ENCODE data around the gene OLFML2B.

Gene OLFML2B

DNA sequence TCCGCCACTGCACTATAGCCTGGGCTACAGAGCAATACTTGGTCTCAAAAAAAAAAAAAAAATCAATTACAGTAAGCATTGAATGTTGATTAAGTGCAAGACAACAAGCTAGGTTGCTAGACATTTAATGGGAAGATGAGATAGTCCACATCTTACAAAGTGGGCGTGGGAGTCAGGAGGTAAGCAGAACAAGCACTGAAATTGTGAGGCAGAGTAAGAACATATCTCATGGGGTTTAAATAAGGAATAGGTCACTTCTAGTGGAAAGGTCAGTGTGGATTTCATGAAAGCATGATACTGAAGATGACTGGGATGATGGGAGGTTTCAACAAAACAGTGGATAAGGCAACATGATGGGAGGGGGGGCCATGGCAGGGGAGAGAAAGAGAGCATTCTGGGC, 1.9 kb upstream of the OLFML2B start (continued):
- no peak for TF ChIP-seq ZNF629 (tag by site-specific recombination; IDR thresholded peaks at IDR 0.05)
- no peak for TF ChIP-seq ZNF624 (tag by site-specific recombination; IDR thresholded peaks at IDR 0.05)
- no peak for TF ChIP-seq ZNF138 (tag by site-specific recombination; IDR thresholded peaks at IDR 0.05; ENCODE audit: borderline replicate concordance)
- no peak for TF ChIP-seq ZFHX2 (tag by site-specific recombination; conservative IDR thresholded peaks at IDR 0.05)
- TF ChIP-seq, protein P1, sequence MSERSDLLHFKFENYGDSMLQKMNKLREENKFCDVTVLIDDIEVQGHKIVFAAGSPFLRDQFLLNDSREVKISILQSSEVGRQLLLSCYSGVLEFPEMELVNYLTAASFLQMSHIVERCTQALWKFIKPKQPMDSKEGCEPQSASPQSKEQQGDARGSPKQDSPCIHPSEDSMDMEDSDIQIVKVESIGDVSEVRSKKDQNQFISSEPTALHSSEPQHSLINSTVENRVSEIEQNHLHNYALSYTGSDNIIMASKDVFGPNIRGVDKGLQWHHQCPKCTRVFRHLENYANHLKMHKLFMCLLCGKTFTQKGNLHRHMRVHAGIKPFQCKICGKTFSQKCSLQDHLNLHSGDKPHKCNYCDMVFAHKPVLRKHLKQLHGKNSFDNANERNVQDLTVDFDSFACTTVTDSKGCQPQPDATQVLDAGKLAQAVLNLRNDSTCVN (tag by site-specific recombination; optimal IDR thresholded peaks at IDR 0.05) = no peak
- no peak for TF ChIP-seq ZNF248 (tag by site-specific recombination; IDR thresholded peaks at IDR 0.05)
- no peak for TF ChIP-seq ZNF777 (tag by site-specific recombination; IDR thresholded peaks at IDR 0.05; ENCODE audit: borderline replicate concordance)
- TF ChIP-seq GLIS2 (tag by site-specific recombination; IDR thresholded peaks at IDR 0.05) = no peak
- no peak for TF ChIP-seq ZNF335 (tag by site-specific recombination; conservative IDR thresholded peaks at IDR 0.05)
- no peak for TF ChIP-seq ZNF76 (tag by site-specific recombination; IDR thresholded peaks at IDR 0.05; ENCODE audit: borderline replicate concordance, low read depth)
- TF ChIP-seq ZNF776 (tag by site-specific recombination; IDR thresholded peaks at IDR 0.05; ENCODE audit: borderline replicate concordance) = no peak
- TF ChIP-seq, protein P2, sequence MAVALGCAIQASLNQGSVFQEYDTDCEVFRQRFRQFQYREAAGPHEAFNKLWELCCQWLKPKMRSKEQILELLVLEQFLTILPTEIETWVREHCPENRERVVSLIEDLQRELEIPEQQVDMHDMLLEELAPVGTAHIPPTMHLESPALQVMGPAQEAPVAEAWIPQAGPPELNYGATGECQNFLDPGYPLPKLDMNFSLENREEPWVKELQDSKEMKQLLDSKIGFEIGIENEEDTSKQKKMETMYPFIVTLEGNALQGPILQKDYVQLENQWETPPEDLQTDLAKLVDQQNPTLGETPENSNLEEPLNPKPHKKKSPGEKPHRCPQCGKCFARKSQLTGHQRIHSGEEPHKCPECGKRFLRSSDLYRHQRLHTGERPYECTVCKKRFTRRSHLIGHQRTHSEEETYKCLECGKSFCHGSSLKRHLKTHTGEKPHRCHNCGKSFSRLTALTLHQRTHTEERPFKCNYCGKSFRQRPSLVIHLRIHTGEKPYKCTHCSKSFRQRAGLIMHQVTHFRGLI (tag by site-specific recombination; IDR thresholded peaks at IDR 0.05) = no peak

DNA sequence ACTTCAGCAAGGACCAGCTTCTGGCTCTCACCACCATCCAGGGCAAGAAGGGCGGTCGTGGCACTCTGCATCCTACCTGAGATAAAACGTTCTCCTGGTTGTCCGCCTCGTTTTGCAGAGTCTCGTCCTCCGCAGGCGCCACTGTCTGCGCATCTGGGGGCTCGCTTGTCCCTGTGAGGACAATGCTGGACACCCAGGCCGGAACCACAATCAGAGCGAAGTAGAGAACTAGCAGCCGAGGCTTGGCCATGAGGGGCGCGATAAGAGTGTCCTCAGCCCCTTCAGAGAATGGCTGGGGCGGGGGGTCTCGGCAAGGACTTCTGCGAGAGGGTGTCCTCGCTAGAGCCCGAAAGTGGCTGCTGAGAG, 505 bp downstream of the OLFML2B start:
- Histone ChIP-seq H3K36me3 (ENCODE audit: control insufficient read depth in 2 of 2, insufficient read depth in 1 of 2, low read length in 2 of 2) (no peaks in the 10 kb centered on the region), H3K4me3 (ENCODE audit: low read depth, low read length) (peak overlapping the region; percentile 43), H3K27ac (ENCODE audit: extremely low read depth, low read depth, low read length) (no peak overlapping the region; the same call in 1 of the 2 replicates), H3K9me3 (ENCODE audit: control insufficient read depth, insufficient read depth, low read depth, low read length) (no peaks in the 10 kb centered on the region), H3K4me1 (ENCODE audit: control insufficient read depth, insufficient read depth, low read length) (peaks cover 12% of the 10 kb centered on the region)
- POLR2A ChIA-PET = interaction anchor here (0.9 to 1.3 kb wide), 3 partner anchors 9 to 231 kb away, joined by 3 to 12 read pairs (median 3); no protein-coding TSS in a partner anchor
- CTCF ChIA-PET = interaction anchor here (1.0 to 4.2 kb wide), 6 partner anchors 13 to 231 kb away, joined by 3 to 30 read pairs (median 6); no protein-coding TSS in a partner anchor
- TF ChIP-seq KLF10 (tag by site-specific recombination; IDR thresholded peaks at IDR 0.05) (no peak), ZNF585B (tag by site-specific recombination; IDR thresholded peaks at IDR 0.05) (no peak), ZNF223 (tag by site-specific recombination; IDR thresholded peaks at IDR 0.05) (no peak), ZNF785 (tag by site-specific recombination; IDR thresholded peaks at IDR 0.05) (no peak), KLF16 (tag by site-specific recombination; IDR thresholded peaks at IDR 0.05) (no peak), ZNF600 (tag by site-specific recombination; IDR thresholded peaks at IDR 0.05) (no peak), ZNF169 (tag by site-specific recombination; IDR thresholded peaks at IDR 0.05) (no peak)
- TF ChIP-seq, protein P3, sequence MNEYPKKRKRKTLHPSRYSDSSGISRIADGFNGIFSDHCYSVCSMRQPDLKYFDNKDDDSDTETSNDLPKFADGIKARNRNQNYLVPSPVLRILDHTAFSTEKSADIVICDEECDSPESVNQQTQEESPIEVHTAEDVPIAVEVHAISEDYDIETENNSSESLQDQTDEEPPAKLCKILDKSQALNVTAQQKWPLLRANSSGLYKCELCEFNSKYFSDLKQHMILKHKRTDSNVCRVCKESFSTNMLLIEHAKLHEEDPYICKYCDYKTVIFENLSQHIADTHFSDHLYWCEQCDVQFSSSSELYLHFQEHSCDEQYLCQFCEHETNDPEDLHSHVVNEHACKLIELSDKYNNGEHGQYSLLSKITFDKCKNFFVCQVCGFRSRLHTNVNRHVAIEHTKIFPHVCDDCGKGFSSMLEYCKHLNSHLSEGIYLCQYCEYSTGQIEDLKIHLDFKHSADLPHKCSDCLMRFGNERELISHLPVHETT (tag by site-specific recombination; IDR thresholded peaks at IDR 0.05) = no peak
- TF ChIP-seq, protein P4, sequence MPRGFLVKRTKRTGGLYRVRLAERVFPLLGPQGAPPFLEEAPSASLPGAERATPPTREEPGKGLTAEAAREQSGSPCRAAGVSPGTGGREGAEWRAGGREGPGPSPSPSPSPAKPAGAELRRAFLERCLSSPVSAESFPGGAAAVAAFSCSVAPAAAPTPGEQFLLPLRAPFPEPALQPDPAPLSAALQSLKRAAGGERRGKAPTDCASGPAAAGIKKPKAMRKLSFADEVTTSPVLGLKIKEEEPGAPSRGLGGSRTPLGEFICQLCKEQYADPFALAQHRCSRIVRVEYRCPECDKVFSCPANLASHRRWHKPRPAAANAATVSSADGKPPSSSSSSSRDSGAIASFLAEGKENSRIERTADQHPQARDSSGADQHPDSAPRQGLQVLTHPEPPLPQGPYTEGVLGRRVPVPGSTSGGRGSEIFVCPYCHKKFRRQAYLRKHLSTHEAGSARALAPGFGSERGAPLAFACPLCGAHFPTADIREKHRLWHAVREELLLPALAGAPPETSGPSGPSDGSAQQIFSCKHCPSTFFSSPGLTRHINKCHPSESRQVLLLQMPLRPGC (tag by site-specific recombination; IDR thresholded peaks at IDR 0.05) = no peak

Data from HEK293 (cell line).